BJ (cell line): ENCODE data around the gene CTSO. TPM values are rescaled to one million over a fixed set of nuclear protein-coding genes. Genes with fewer than 3 reads are reported as not detected.

Experiments used
- CTCF ChIA-PET: fragments of 350-600 bp; formaldehyde crosslinking; extraction: SDS; loops from one replicate; lab custom pipeline; 2021; ENCODE audit warnings: antibody characterized with exemption, inconsistent platforms; lab: Yijun Ruan, JAX
- POLR2A ChIA-PET: fragments of 300-600 bp; sonication (Branson Sonifier 250); formaldehyde crosslinking; extraction: SDS; loops from one replicate; lab custom pipeline; 2021; ENCODE audit warnings: antibody characterized with exemption; lab: Charles Lee
- DNase-seq: peaks from one replicate; pipeline ENCODE4 v3.0.0-alpha.2; 2011; ENCODE audit warnings: low read depth
- H3K27me3 ChIP-seq: 2 replicates; pipeline ENCODE4 v1.6.0; 2011; ENCODE audit warnings: low read length; ENCODE audit not compliant: control insufficient read depth, insufficient read depth
- H3K36me3 ChIP-seq: 2 replicates; pipeline ENCODE4 v1.5.1; 2011; ENCODE audit warnings: low read length; ENCODE audit not compliant: control insufficient read depth, insufficient read depth
- H3K4me3 ChIP-seq: 2 replicates; pipeline ENCODE4 v1.5.1; 2011; ENCODE audit warnings: low read depth, mild to moderate bottlenecking, control low read depth, low read length
- CTCF ChIP-seq: IDR thresholded peaks from 2 replicates; pipeline ENCODE4 v1.5.1; 2011; ENCODE audit warnings: low read depth, mild to moderate bottlenecking, control low read depth, inconsistent platforms, low read length, moderate library complexity; ENCODE audit not compliant: insufficient read depth
- polyA plus RNA-seq: library from polyadenylated mRNA; depleted of rRNA; stranded (reverse); fragments of >200 nt; gene quantifications from 2 replicates; pipeline ENCODE4 v1.2.3, GENCODE V29; 2011

CTSO gene
- polyA plus RNA-seq, 1 experiment = 7.8 TPM

GRCh38 chr4:155964016-155964891 lies 10.6 kb upstream of the CTSO start:
- ChIA-PET CTCF (interaction anchor here (1.0 to 1.8 kb wide), 4 partner anchors 8 to 1254 kb away, joined by 3 to 5 read pairs (median 3); no protein-coding TSS in a partner anchor), POLR2A (no interaction called here)
- H3K27me3 ChIP-seq = no peaks in the 10 kb centered on the region
- no peak for DNase-seq
- no peak overlapping the region for H3K4me3 ChIP-seq
- no peaks in the 10 kb centered on the region for H3K36me3 ChIP-seq
- no peak for TF ChIP-seq CTCF

GRCh38 chr4:155962767-155963166 lies 9.1 kb upstream of the CTSO start:
- ChIA-PET CTCF (interaction anchor here (1.0 to 1.8 kb wide), 2 partner anchors 9 to 13 kb away, joined by 3 to 5 read pairs; no protein-coding TSS in a partner anchor), POLR2A (no interaction called here)
- no peak for TF ChIP-seq CTCF
- Histone ChIP-seq H3K27me3 (no peaks in the 10 kb centered on the region), H3K4me3 (no peak overlapping the region), H3K36me3 (no peaks in the 10 kb centered on the region)
- no peak for DNase-seq

- Histone ChIP-seq H3K4me3 (no peak overlapping the region), H3K36me3 (no peaks in the 10 kb centered on the region), H3K27me3 (no peaks in the 10 kb centered on the region)
- ChIA-PET CTCF (no interaction called here), POLR2A (no interaction called here)
- TF ChIP-seq CTCF = no peak
- DNase-seq = no peak
Measured at GRCh38 chr4:155961575-155961974, 7.9 kb upstream of the CTSO start.

GRCh38 chr4:155960522-155960921 lies 6.9 kb upstream of the CTSO start:
- no peak for TF ChIP-seq CTCF

GRCh38 chr4:155959417-155959816 lies 5.8 kb upstream of the CTSO start:
- POLR2A ChIA-PET = no interaction called here
- Histone ChIP-seq H3K4me3 (no peak overlapping the region), H3K27me3 (no peaks in the 10 kb centered on the region), H3K36me3 (no peaks in the 10 kb centered on the region)
- CTCF ChIA-PET = no interaction called here
- DNase-seq = no peak
- TF ChIP-seq CTCF = no peak

More at GRCh38 chr4:155960522-155960921, 6.9 kb upstream of the CTSO start:
- DNase-seq = no peak
- Histone ChIP-seq H3K36me3 (no peaks in the 10 kb centered on the region), H3K4me3 (no peak overlapping the region), H3K27me3 (no peaks in the 10 kb centered on the region)
- CTCF ChIA-PET = no interaction called here
- POLR2A ChIA-PET = no interaction called here
